ENCODE data around the gene WDR41. TPM values are rescaled to one million over a fixed set of nuclear protein-coding genes. Genes with fewer than 3 reads are reported as not detected.

The WDR41 gene
- total RNA-seq, 1 experiment from 2014 or later, result 64.5 TPM

- in situ Hi-C loops (cut with HindIII; ENCODE audit: low pct_unique_long_range_greater_than_20kb, low sequenced_read_pairs), result no loop called here
- no peak for DNase-seq (ENCODE audit: low read depth, low spot score)
These were observed 71.2 kb downstream of the WDR41 start for GRCh38 chr5:77420940-77421339.

DNA sequence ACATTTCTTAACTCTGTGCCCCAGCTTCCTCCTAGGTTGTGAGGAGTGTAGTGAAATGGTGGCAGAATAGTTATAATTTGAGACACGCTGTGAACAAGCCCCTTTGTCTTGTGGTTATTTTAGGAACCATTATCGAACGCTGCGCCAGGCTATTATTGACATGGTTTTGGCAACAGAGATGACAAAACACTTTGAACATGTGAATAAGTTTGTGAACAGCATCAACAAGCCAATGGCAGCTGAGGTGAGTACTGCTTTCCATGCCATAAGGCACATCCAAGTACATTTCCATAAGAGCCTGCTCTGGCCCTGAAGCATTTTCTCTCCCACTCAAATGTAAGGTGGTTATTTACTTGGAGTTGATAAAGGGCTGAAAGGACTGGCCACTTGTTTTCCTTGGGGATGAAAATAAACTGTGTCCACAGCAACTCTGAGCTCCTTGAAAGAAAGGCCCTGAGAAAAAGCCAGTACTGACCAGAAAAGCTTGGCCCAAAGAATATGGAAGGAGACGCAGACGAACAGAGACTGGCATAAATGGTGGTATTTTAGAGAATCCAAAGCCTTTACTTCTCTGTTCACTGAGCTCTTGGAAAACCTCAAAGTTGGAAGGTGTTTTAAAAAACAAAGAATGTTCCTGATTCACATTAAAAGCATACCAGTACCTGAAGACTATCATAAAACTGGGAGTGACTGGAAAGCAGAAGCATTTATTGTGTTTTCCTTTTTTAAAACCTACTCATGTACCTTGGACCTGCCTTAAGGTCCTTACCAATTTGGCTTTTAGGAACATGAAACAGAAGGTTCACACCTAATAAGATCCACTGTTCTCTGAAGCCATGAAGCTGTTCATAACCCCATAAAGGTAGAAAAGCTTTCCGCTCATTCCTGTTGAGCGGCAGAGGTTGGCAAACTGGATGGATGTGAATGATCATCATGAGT is 72.2 kb downstream of the WDR41 start:
- in situ Hi-C loops (cut with HindIII; ENCODE audit: low pct_unique_long_range_greater_than_20kb, low sequenced_read_pairs), result no loop called here
- no peak for DNase-seq (ENCODE audit: low read depth, low spot score)

GRCh38 chr5:77418601-77419581 is 73.2 kb downstream of the WDR41 start:
- in situ Hi-C loops (cut with HindIII; ENCODE audit: low pct_unique_long_range_greater_than_20kb, low sequenced_read_pairs), result no loop called here
- no peak for DNase-seq (ENCODE audit: low read depth, low spot score)

- in situ Hi-C loops (cut with HindIII; ENCODE audit: low pct_unique_long_range_greater_than_20kb, low sequenced_read_pairs), result no loop called here
- no peak for DNase-seq (ENCODE audit: low read depth, low spot score)
These were observed 74.0 kb downstream of the WDR41 start for GRCh38 chr5:77418162-77418561.

GRCh38 chr5:77413049-77413448 is 79.1 kb downstream of the WDR41 start:
- in situ Hi-C loops (cut with HindIII; ENCODE audit: low pct_unique_long_range_greater_than_20kb, low sequenced_read_pairs), result no loop called here
- DNase-seq (ENCODE audit: low read depth, low spot score), result no peak

GRCh38 chr5:77409870-77410621 is 82.1 kb downstream of the WDR41 start:
- in situ Hi-C loops (cut with HindIII; ENCODE audit: low pct_unique_long_range_greater_than_20kb, low sequenced_read_pairs), result no loop called here
- no peak for DNase-seq (ENCODE audit: low read depth, low spot score)

- DNase-seq (ENCODE audit: low read depth, low spot score), result no peak
- in situ Hi-C loops (cut with HindIII; ENCODE audit: low pct_unique_long_range_greater_than_20kb, low sequenced_read_pairs), result no loop called here
These were observed 85.0 kb downstream of the WDR41 start for GRCh38 chr5:77407152-77407551.

DNA sequence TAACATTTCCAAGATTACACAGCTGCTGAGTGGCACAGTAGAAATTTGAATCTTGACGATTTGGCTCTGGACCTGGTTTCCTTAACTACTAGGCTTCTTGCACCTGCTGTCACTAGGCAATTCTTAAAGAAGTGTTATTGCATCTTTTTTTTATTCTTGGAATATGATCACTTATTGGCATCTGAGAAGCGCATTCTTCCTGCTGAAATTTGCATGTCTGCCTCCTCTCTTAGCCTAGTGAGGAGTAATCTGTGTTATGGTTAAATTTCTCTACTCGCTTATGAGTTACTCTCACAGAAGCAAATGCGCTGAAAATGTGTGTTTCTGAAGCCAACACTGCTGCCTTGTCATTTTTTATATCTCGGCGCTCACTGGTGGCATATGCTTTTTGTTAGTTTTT is 89.3 kb downstream of the WDR41 start:
- no peak for DNase-seq (ENCODE audit: low read depth, low spot score)
- in situ Hi-C loops (cut with HindIII; ENCODE audit: low pct_unique_long_range_greater_than_20kb, low sequenced_read_pairs), result no loop called here

GRCh38 chr5:77400645-77401044 is 91.5 kb downstream of the WDR41 start:
- in situ Hi-C loops (cut with HindIII; ENCODE audit: low pct_unique_long_range_greater_than_20kb, low sequenced_read_pairs), result no loop called here
- no peak for DNase-seq (ENCODE audit: low read depth, low spot score)

DNA sequence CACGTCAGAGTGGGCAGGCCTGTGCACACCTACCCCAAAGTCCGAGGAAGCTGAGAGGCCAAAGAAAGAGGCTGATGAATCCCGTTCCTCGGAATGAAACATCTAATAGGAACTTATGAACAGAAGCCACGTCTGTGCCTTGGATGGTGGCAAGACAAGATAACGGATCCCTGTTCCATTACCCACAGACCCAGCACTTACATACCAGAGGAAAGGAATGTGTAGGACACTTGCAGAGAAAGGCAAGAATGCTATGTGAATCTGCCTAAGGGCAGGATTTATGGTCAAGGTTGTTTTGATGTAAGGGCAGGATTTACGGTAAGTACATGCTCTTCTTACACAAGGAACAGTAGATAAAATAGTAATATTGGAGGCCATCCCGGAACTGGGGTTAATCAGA is 93.2 kb downstream of the WDR41 start:
- in situ Hi-C loops (cut with HindIII; ENCODE audit: low pct_unique_long_range_greater_than_20kb, low sequenced_read_pairs), result no loop called here
- no peak for DNase-seq (ENCODE audit: low read depth, low spot score)

DNA sequence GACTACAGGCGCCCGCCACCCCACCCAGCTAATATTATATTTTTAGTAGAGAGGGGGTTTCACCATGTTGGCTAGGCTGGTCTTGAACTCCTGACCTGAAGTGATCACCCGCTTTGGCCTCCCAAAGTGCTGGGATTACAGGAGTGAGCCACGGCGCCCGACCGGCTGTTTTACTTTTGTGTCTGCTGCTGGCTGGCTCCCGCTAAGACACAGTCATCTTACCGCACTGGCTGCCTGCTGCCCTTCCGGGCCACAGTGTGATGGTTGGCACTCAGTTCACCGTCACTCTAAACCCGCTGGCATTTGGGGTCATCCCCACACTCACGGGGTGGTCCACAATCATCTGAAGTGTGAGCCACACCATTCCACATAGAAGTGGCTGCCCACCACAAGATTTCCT is 93.7 kb downstream of the WDR41 start:
- DNase-seq (ENCODE audit: low read depth, low spot score), result no peak
- in situ Hi-C loops (cut with HindIII; ENCODE audit: low pct_unique_long_range_greater_than_20kb, low sequenced_read_pairs), result no loop called here

DNA sequence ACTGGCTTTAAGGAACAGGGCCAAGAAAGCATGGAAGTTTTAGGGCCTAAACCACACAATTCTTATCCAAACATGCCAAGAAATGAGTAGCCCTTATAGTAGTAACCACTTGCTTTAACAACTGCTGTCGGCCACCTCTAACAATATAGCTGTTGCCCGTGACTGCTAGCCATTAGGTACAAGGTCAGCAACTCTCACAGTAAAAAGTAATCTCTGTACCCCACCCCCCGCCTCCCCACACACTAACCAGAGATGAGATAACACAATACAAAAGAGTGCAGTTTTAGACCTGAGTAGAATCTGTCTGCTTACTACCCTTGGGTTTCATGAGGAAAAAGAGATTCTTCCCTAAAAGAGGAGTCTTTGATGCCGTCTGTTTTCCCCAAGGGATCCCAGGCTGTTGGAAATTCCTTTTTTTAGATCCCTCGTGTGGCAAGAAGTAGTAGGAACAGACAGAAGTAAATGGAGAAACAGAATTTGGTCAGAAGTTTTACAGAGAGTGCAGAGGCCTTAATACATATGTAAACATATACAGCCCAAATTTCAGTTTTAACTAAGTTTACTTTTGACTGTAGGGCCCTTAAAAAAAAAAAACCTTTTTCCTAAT is 94.3 kb downstream of the WDR41 start:
- in situ Hi-C loops (cut with HindIII; ENCODE audit: low pct_unique_long_range_greater_than_20kb, low sequenced_read_pairs), result no loop called here

DNA sequence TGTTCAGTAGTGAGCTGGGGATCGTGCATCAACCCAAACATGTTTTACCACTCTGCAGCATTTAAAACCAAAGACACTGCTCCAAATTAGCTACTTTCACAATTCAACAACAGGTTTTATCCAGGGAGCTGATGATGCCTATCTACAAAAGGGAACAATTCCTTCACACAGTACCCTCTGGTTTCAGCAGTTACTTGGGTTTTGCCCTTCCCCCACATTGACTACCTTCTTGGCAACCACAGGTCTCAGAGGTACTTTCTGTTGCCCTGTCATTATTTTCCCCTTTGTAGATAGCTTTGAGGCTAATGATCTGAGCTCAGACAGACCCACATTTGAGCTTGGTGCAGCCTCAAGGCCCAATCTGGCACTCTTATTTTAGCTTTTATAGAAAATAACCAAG is 96.1 kb downstream of the WDR41 start:
- DNase-seq (ENCODE audit: low read depth, low spot score), result no peak
- in situ Hi-C loops (cut with HindIII; ENCODE audit: low pct_unique_long_range_greater_than_20kb, low sequenced_read_pairs), result no loop called here

More for the DNA sequence above, 94.3 kb downstream of the WDR41 start:
- DNase-seq (ENCODE audit: low read depth, low spot score), result peak; percentile 11

- no peak for DNase-seq (ENCODE audit: low read depth, low spot score)
- in situ Hi-C loops (cut with HindIII; ENCODE audit: low pct_unique_long_range_greater_than_20kb, low sequenced_read_pairs), result no loop called here
These were observed 97.9 kb downstream of the WDR41 start for GRCh38 chr5:77394064-77394715.

- no peak for DNase-seq (ENCODE audit: low read depth, low spot score)
- in situ Hi-C loops (cut with HindIII; ENCODE audit: low pct_unique_long_range_greater_than_20kb, low sequenced_read_pairs), result no loop called here
These were observed 100.8 kb downstream of the WDR41 start for GRCh38 chr5:77391240-77391765.

DNA sequence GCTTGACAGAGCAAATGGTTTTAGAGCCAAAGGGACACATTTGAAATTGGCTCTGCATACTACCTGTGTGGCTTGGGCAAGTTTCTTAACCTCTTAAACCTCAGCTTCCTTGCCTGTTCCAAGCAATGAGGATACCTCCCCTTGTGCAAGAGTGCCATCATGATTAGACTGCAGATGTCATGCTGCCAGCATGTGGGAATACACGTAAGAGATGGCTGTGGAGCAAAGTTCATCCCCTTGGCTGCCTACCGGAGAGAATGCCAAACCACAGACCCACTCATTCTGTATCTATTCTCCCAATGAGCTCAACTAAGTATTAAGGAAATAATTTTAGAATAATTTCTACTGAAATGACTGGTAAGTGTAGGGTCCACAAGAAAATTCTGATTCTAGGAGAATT is 101.3 kb downstream of the WDR41 start:
- no peak for DNase-seq (ENCODE audit: low read depth, low spot score)
- in situ Hi-C loops (cut with HindIII; ENCODE audit: low pct_unique_long_range_greater_than_20kb, low sequenced_read_pairs), result no loop called here

- no peak for DNase-seq (ENCODE audit: low read depth, low spot score)
- in situ Hi-C loops (cut with HindIII; ENCODE audit: low pct_unique_long_range_greater_than_20kb, low sequenced_read_pairs), result no loop called here
These were observed 101.9 kb downstream of the WDR41 start for GRCh38 chr5:77390221-77390620.
